HEK293T (cell line): Measurements from ENCODE around the gene AKR7A2.
"Not testable (repeated sequence)": the region's sequence is repeated elsewhere in the genome, so short reads cannot be mapped to it uniquely, and the experiment has no call there.

ENCODE experiments used
- CTCF ChIA-PET: fragments of 350-600 bp; formaldehyde crosslinking; extraction: SDS; loops from one replicate; lab custom pipeline; 2021; ENCODE audit warnings: antibody characterized with exemption, inconsistent platforms; lab: Yijun Ruan, JAX
- POLR2A ChIA-PET: fragments of 350-600 bp; formaldehyde crosslinking; extraction: SDS; loops from one replicate; lab custom pipeline; 2020; ENCODE audit warnings: antibody characterized with exemption, inconsistent platforms; lab: Yijun Ruan, JAX
- DNase-seq: peaks from one replicate; pipeline ENCODE4 v3.0.0; 2012; ENCODE audit warnings: mixed read lengths; ENCODE audit errors: extremely low spot score
- ARNT ChIP-seq: fragments of 450-650 bp; IDR thresholded peaks from 2 replicates; pipeline ENCODE4 v1.6.1; 2017; ENCODE audit warnings: mild to moderate bottlenecking
- BHLHE40 ChIP-seq: fragments of 450-650 bp; IDR thresholded peaks from 2 replicates; pipeline ENCODE4 v1.6.1; 2016; ENCODE audit warnings: mild to moderate bottlenecking, moderate library complexity, borderline replicate concordance
- CTBP1 ChIP-seq: fragments of 450-650 bp; IDR thresholded peaks from 2 replicates; pipeline ENCODE4 v1.6.1; 2016; ENCODE audit warnings: borderline replicate concordance
- ELF4 ChIP-seq: fragments of 450-650 bp; IDR thresholded peaks from 2 replicates; pipeline ENCODE4 v1.6.1; 2017; ENCODE audit warnings: antibody characterized with exemption
- FOXA1 ChIP-seq: fragments of 450-650 bp; IDR thresholded peaks from 2 replicates; pipeline ENCODE4 v1.6.1; 2016; ENCODE audit warnings: mild to moderate bottlenecking
- FOXK2 ChIP-seq: fragments of 450-650 bp; IDR thresholded peaks from 2 replicates; pipeline ENCODE4 v1.6.1; 2016; ENCODE audit warnings: mild to moderate bottlenecking
- FOXM1 ChIP-seq: fragments of 450-650 bp; IDR thresholded peaks from 2 replicates; pipeline ENCODE4 v1.6.1; 2017; ENCODE audit warnings: mild to moderate bottlenecking, borderline replicate concordance
- HDGF ChIP-seq: fragments of 450-650 bp; IDR thresholded peaks from 2 replicates; pipeline ENCODE4 v1.6.1; 2017; ENCODE audit warnings: antibody characterized with exemption, borderline replicate concordance
- L3MBTL2 ChIP-seq: fragments of 450-650 bp; conservative IDR thresholded peaks from 2 replicates; pipeline ENCODE4 v1.6.1; 2016; ENCODE audit warnings: mild to moderate bottlenecking
- NFRKB ChIP-seq: fragments of 450-650 bp; IDR thresholded peaks from 2 replicates; pipeline ENCODE4 v1.6.1; 2016; ENCODE audit warnings: mild to moderate bottlenecking, moderate library complexity
- SP1 ChIP-seq: fragments of 450-650 bp; IDR thresholded peaks from 2 replicates; pipeline ENCODE4 v1.6.1; 2017
- SUZ12 ChIP-seq: fragments of 450-650 bp; IDR thresholded peaks from 2 replicates; pipeline ENCODE4 v1.6.1; 2016; ENCODE audit warnings: mild to moderate bottlenecking
- ZNF384 ChIP-seq: fragments of 450-650 bp; IDR thresholded peaks from 2 replicates; pipeline ENCODE4 v1.6.1; 2016
- TF ChIP-seq, protein P1 (sequence below): fragments of 450-650 bp; IDR thresholded peaks from 2 replicates; pipeline ENCODE4 v1.6.1; 2016

AKR7A2 gene

DNA sequence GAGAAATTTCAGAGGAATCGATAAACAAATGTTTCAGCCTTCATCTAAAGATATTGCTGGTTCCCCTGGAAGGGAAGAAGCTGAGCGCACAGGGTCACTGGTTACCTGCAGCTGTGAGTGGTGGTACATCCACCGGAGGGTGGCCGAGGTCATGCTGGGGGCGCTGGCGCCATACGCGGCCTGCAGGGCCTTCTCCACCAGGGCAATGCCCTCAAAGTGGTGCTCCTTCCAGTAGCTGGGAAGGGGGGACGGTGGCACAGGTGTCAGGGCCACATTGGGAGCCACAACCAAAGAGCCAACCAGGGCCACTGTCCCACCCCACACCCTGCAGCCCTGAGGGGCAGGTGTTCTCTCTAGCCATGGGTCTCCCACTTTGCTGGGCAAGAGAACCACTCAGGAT, 28.1 kb downstream of the AKR7A2 start:
- no peak for DNase-seq
- CTCF ChIA-PET: no interaction called here
- POLR2A ChIA-PET: no interaction called here
- no peak for TF ChIP-seq FOXA1
- no peak for TF ChIP-seq FOXM1
- TF ChIP-seq L3MBTL2: no peak
- TF ChIP-seq SUZ12: no peak
- no peak for TF ChIP-seq BHLHE40
- TF ChIP-seq CTBP1: no peak

DNA sequence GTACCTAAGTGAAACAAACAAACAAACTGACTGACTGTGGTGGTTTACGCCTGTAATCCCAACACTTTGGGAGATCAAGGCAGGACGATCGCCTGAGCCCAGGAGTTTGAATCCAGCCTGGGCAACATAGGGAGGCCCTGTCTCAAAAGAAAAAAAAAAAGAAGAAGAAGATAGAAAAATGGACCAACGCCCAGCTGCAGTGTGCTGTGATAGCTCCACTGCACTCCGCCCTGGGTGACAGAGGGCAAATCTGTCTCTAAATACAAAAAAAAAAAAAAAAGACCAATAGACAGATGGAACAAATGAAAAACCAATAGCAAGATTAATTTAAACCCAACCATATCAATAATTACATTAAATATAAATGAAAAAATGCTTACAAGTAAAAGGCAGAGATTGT, 37.3 kb downstream of the AKR7A2 start:
- DNase-seq: no peak
- TF ChIP-seq L3MBTL2 (no peak), ELF4 (no peak), SUZ12 (no peak), FOXK2 (no peak), NFRKB (no peak), CTBP1 (no peak), BHLHE40 (no peak)
- TF ChIP-seq, protein P1, sequence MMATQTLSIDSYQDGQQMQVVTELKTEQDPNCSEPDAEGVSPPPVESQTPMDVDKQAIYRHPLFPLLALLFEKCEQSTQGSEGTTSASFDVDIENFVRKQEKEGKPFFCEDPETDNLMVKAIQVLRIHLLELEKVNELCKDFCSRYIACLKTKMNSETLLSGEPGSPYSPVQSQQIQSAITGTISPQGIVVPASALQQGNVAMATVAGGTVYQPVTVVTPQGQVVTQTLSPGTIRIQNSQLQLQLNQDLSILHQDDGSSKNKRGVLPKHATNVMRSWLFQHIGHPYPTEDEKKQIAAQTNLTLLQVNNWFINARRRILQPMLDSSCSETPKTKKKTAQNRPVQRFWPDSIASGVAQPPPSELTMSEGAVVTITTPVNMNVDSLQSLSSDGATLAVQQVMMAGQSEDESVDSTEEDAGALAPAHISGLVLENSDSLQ: no peak
- ChIA-PET CTCF (no interaction called here), POLR2A (no interaction called here)

DNA sequence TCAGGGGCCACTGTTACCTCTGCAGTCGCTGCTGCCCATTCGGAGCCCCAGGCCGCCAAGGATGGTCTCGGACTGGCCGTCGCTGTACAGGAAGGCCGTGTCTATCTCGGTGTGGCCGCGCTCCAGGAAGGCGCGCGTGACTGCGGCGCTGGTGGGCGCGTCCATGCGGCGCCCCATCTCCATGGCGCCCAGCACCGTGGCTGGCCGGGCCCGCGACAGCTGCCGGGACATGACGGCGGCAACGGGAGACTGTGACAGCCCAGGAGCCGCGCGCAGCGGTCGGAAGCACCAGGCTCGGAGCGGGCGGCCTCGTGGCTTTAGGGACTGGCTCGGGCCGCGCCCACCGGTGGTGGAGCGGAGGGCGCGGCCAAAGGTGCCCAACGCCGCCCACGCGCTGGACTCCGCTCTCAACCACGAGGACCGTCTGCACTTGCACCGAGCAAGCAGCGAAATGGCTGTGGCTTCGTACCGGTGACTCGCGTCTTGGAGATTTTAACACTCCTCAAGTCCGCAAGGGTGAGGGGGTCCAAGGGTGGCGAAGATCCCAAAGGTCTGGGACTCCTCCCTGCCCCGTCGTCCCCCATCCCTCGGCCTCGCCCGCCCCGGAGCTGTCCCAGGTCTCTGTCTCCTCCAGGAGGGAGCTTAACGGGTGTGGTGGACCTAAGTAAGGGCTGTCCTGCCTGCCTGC, 38.0 kb downstream of the AKR7A2 start:
- DNase-seq, POLR2A ChIA-PET, CTCF ChIA-PET: not testable (repeated sequence)

DNA sequence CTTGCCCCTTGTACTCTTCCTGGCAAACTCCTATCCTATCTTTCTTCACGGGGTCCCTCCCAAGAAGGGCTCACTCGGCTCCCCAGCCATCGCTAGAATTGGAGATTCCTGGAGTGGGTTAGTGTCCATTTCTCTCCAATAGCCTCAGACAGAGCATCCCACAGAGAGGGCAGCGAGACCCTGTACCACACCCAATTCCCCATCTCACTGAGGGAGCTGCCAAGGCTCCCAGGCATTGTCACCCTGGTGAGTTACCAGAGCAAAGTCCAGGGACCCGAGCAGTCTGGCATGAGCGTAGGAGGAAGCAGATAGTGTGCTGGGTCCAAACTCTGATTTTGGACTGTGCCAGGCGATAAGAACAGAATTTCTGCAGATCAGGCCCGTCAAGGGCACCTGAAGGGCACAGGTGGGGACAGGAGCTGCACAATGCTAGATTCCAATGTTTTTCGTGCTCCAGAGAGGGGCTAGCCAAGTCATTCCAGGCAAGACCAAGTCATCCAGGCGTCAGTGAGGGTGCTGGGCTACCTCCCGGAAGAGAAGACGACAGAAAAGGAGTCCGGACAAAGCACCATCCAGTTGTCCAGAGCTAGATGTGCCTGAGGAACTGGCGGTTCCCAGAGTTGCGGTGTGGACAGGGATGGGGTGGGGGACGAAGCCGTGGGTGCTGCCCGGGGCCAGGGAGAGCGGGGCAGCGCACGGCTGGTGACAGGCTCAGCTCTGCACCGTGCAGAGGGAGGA, 38.7 kb downstream of the AKR7A2 start:
- POLR2A ChIA-PET: no interaction called here
- DNase-seq: no peak
- no peak for TF ChIP-seq ZNF384
- no peak for TF ChIP-seq SP1
- TF ChIP-seq ELF4: no peak
- no peak for TF ChIP-seq BHLHE40
- TF ChIP-seq ARNT: no peak
- TF ChIP-seq HDGF: no peak
- TF ChIP-seq FOXA1: no peak
- no peak for TF ChIP-seq FOXK2
- TF ChIP-seq NFRKB: no peak
- CTCF ChIA-PET: no interaction called here

DNA sequence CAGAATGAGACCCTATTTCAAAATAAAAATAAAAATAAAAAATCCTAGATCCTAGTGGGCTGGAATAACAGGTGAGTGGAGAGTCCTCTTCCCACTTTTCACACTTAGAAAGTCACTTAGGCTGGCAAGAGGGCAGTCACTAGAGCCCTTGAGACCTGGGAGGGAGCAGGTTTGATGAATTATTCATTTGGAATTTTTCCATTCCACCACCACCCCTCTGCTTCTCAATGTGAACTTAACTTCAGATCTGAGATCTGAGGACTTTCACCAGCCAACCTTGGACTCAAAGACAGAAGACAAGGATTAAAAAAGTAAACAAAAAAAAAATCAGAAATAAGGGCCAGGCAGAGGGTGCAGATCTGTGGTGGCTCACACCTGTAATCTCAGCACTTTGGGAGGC, 39.9 kb downstream of the AKR7A2 start:
- TF ChIP-seq, protein P1: no peak
- TF ChIP-seq ARNT (no peak), NFRKB (no peak), L3MBTL2 (no peak)
- ChIA-PET CTCF (no interaction called here), POLR2A (interaction anchor here (0.9 kb wide), 1 partner anchor 38 kb away, joined by 3 read pairs; no protein-coding TSS in a partner anchor)
- no peak for DNase-seq

DNA sequence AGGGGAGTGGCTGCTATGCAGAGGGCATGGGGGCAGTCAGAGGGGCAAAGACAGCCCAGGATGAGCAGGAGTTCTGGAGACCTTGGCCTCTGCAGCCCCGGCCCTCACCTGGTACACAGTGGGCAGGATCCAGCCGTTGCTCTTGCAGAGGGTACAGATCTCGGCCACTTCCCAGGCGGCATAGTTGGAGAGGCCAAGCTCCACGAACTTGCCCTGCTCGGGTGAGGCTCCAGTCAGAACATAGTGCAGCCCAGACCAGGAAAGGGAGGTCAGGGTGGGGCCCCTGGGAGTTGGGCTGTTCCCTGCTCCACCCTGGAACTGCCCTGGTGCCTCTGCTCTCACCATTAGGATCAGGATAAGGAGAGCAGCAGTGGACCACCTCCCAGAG, 41.6 kb downstream of the AKR7A2 start:
- DNase-seq, CTCF ChIA-PET, POLR2A ChIA-PET: not testable (repeated sequence)

DNA sequence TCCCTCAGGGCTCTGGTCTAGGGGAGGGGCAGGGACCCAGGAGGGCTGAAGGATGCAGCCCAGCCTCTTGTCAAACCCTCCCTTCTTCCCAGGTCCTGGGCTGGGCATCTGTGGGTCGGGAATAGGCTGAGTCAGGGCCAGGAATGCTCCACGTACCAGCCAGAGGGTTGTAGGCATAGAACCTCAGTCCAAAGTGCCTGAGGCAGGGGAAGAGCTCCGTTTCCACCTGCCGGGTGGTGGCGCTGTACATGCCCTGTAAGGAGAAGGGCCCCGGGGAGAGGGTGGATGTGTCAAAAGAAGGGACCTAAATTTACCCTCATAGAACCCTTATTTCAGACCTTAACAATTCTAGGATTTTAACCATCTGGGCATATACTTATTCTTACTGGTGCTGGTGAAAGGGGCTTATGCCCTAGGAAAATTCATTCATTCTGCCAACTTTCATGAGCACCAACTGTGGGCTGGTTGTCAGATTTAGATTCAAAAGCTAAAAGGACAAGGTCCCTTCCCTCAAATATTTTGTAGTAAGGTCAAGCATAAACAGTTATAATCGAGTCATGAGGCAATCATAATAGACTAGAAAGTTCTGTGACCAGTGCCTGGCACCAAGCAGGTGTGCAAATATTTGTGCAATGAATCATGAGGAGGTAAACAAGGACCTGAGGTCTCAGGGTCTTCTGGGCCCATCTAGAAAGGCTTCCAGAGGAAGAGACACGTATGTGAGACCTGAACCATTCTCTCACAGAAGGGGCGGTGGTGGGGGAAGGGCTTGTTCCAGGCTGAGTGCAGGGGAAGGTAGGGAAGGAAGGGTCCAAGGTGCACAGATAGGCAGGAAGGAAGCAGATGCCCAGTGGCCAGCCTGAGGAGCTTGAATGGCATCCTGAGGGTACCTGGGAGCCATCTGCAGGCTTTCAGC, 42.3 kb downstream of the AKR7A2 start:
- ChIA-PET POLR2A (interaction anchor here (0.9 kb wide), 1 partner anchor 42 kb away, joined by 3 read pairs; the partner anchor contains the start of genes AKR7A2 and SLC66A1), CTCF (interaction anchor here (1.1 kb wide), 1 partner anchor 381 kb away, joined by 4 read pairs; no protein-coding TSS in a partner anchor)
- not testable (repeated sequence) for DNase-seq

DNA sequence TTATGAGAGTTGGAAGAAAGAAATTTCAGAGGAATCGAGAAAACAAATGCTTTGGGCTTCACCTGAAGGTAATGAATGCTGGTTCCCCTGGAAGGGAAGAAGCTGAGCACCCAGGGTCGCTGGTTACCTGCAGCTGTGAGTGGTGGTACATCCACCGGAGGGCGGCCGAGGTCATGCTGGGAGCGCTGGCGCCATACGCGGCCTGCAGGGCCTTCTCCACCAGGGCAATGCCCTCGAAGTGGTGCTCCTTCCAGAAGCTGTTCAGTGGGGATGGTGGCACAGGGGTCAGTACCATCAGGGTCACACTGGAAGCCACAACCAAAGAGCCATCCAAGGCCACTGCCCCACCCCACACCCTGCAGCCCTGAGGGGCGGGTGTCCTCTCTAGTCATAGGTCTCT, 43.5 kb downstream of the AKR7A2 start:
- no peak for TF ChIP-seq SP1
- TF ChIP-seq, protein P1: no peak
- no peak for TF ChIP-seq FOXA1
- TF ChIP-seq NFRKB: no peak
- POLR2A ChIA-PET: no interaction called here
- DNase-seq: no peak
- CTCF ChIA-PET: interaction anchor here (1.1 kb wide), 1 partner anchor 382 kb away, joined by 4 read pairs; no protein-coding TSS in a partner anchor
